Mesodermal cell (in vitro differentiated cells): ENCODE data around the gene TSPAN8.
"Not testable (repeated sequence)": the region's sequence is repeated elsewhere in the genome, so short reads cannot be mapped to it uniquely, and the experiment has no call there.

Source experiments
- H3K27ac ChIP-seq: 2 replicates; pipeline ENCODE4 v1.7.0; 2013; ENCODE audit warnings: mild to moderate bottlenecking, low read depth, low read length, moderate library complexity; ENCODE audit not compliant: severe bottlenecking
- H3K36me3 ChIP-seq: 2 replicates; pipeline ENCODE4 v1.7.1; 2013; ENCODE audit warnings: mild to moderate bottlenecking, low read length, moderate library complexity; ENCODE audit not compliant: control insufficient read depth, insufficient read depth
- H3K4me1 ChIP-seq: one replicate; pipeline ENCODE4 v1.7.1; 2013; ENCODE audit warnings: mild to moderate bottlenecking, low read length; ENCODE audit not compliant: insufficient read depth, control insufficient read depth, poor library complexity, severe bottlenecking
- H3K4me3 ChIP-seq: 2 replicates; pipeline ENCODE4 v1.7.0; 2013; ENCODE audit warnings: low read length, control low read depth, mild to moderate bottlenecking; ENCODE audit not compliant: insufficient read depth, poor library complexity, severe bottlenecking; ENCODE audit errors: extremely low read depth
- H3K9me3 ChIP-seq: 2 replicates; pipeline ENCODE4 v1.7.1; 2013; ENCODE audit warnings: mild to moderate bottlenecking, low read length, moderate library complexity; ENCODE audit not compliant: control insufficient read depth
- WGBS, 2 experiments: methylation state at CpG; one replicate each; pipeline ENCODE4 v1.1.5; 2013; ENCODE audit warnings: missing lambda C conversion rate in 2 of 2; ENCODE audit not compliant: insufficient coverage in 2 of 2; 5-methylcytosine and 5-hydroxymethylcytosine counted together

Gene TSPAN8

GRCh38 chr12:71186571-71187288, 28.9 kb upstream of the TSPAN8 start:
- Histone ChIP-seq H3K4me1 (no peaks in the 10 kb centered on the region), H3K36me3 (no peaks in the 10 kb centered on the region), H3K27ac (no peak overlapping the region), H3K9me3 (no peaks in the 10 kb centered on the region), H3K4me3 (no peak overlapping the region)
- 97 to 100% methylated on average over 3 to 4 of the region's 5 CpGs for WGBS, 2 experiments

- no peak overlapping the region for H3K27ac ChIP-seq
- no peak overlapping the region for H3K4me3 ChIP-seq
- no peaks in the 10 kb centered on the region for H3K36me3 ChIP-seq
- H3K9me3 ChIP-seq: no peaks in the 10 kb centered on the region
- no peaks in the 10 kb centered on the region for H3K4me1 ChIP-seq
Observed at GRCh38 chr12:71183846-71184245, 26.0 kb upstream of the TSPAN8 start.

GRCh38 chr12:71183018-71183417, 25.2 kb upstream of the TSPAN8 start:
- H3K4me3 ChIP-seq: no peak overlapping the region
- H3K36me3 ChIP-seq: no peaks in the 10 kb centered on the region
- no peak overlapping the region for H3K27ac ChIP-seq
- WGBS, 2 experiments: 60 to 100% methylated on average over 1 of the region's 1 CpG
- no peaks in the 10 kb centered on the region for H3K4me1 ChIP-seq
- H3K9me3 ChIP-seq: no peaks in the 10 kb centered on the region

GRCh38 chr12:71178162-71178561, 20.4 kb upstream of the TSPAN8 start:
- no peaks in the 10 kb centered on the region for H3K9me3 ChIP-seq
- H3K4me3 ChIP-seq: no peak overlapping the region
- H3K27ac ChIP-seq: no peak overlapping the region
- H3K36me3 ChIP-seq: no peaks in the 10 kb centered on the region
- H3K4me1 ChIP-seq: no peaks in the 10 kb centered on the region

- Histone ChIP-seq H3K36me3 (no peaks in the 10 kb centered on the region), H3K4me3 (no peak overlapping the region), H3K27ac (no peak overlapping the region), H3K4me1 (no peaks in the 10 kb centered on the region), H3K9me3 (no peaks in the 10 kb centered on the region)
Observed at GRCh38 chr12:71174825-71175224, 17.0 kb upstream of the TSPAN8 start.

- H3K36me3 ChIP-seq: no peaks in the 10 kb centered on the region
- no peaks in the 10 kb centered on the region for H3K9me3 ChIP-seq
- no peak overlapping the region for H3K27ac ChIP-seq
- H3K4me3 ChIP-seq: no peak overlapping the region
- WGBS, 2 experiments: 71% methylated on average over 1 of the region's 1 CpG; no CpG with 5 or more reads in 1 of the 2 experiments
- H3K4me1 ChIP-seq: no peaks in the 10 kb centered on the region
Observed at GRCh38 chr12:71174146-71174545, 16.3 kb upstream of the TSPAN8 start.

GRCh38 chr12:71170456-71170855, 12.7 kb upstream of the TSPAN8 start:
- no peaks in the 10 kb centered on the region for H3K9me3 ChIP-seq

GRCh38 chr12:71169286-71169685, 11.5 kb upstream of the TSPAN8 start:
- Histone ChIP-seq H3K27ac (no peak overlapping the region), H3K4me1 (no peaks in the 10 kb centered on the region), H3K4me3 (no peak overlapping the region), H3K9me3 (no peaks in the 10 kb centered on the region), H3K36me3 (no peaks in the 10 kb centered on the region)

More at GRCh38 chr12:71170456-71170855, 12.7 kb upstream of the TSPAN8 start:
- Histone ChIP-seq H3K36me3 (no peaks in the 10 kb centered on the region), H3K4me1 (no peaks in the 10 kb centered on the region), H3K27ac (no peak overlapping the region), H3K4me3 (no peak overlapping the region)
- WGBS, 2 experiments: 86 to 89% methylated on average over 1 of the region's 1 CpG

GRCh38 chr12:71166862-71167496, 9.2 kb upstream of the TSPAN8 start:
- Histone ChIP-seq H3K9me3 (no peaks in the 10 kb centered on the region), H3K4me3 (no peak overlapping the region), H3K27ac (no peak overlapping the region), H3K36me3 (no peaks in the 10 kb centered on the region), H3K4me1 (no peaks in the 10 kb centered on the region)
- 97% methylated on average over 2 of the region's 4 CpGs for WGBS, 2 experiments

- no peaks in the 10 kb centered on the region for H3K4me1 ChIP-seq
- H3K9me3 ChIP-seq: no peaks in the 10 kb centered on the region
- no peaks in the 10 kb centered on the region for H3K36me3 ChIP-seq
- WGBS, 2 experiments: 93 to 96% methylated on average over 8 to 28 of the region's 34 CpGs
- H3K27ac ChIP-seq: no peak overlapping the region
- no peak overlapping the region for H3K4me3 ChIP-seq
Observed at GRCh38 chr12:71166280-71166679, 8.5 kb upstream of the TSPAN8 start.

- H3K9me3 ChIP-seq, H3K4me1 ChIP-seq, H3K36me3 ChIP-seq, H3K27ac ChIP-seq, H3K4me3 ChIP-seq: not testable (repeated sequence)
- WGBS, 2 experiments: 92 to 93% methylated on average over 2 of the region's 5 CpGs
Observed at GRCh38 chr12:71165780-71166179, 8.0 kb upstream of the TSPAN8 start.
